H9 (cell line): ENCODE data around the gene CISD1. TPM values are rescaled to one million over a fixed set of nuclear protein-coding genes. Genes with fewer than 3 reads are reported as not detected.

ENCODE experiments used
- DNase-seq: peaks from one replicate; pipeline ENCODE4 v3.0.0-alpha.2; 2017
- H2AFZ ChIP-seq: one replicate; pipeline ENCODE4 v1.6.1; 2013; ENCODE audit warnings: mild to moderate bottlenecking, low read length, control low read depth, moderate library complexity
- H2AK5ac ChIP-seq: 2 replicates; pipeline ENCODE4 v1.6.1; 2013; ENCODE audit warnings: low read length, control low read depth, mixed read lengths; ENCODE audit not compliant: insufficient read length
- H2BK120ac ChIP-seq: one replicate; pipeline ENCODE4 v1.6.1; 2013; ENCODE audit warnings: low read depth, mild to moderate bottlenecking, low read length, control low read depth, inconsistent platforms; ENCODE audit not compliant: poor library complexity, severe bottlenecking
- H2BK12ac ChIP-seq: 2 replicates; pipeline ENCODE4 v1.6.1; 2013; ENCODE audit warnings: low read length, control low read depth, mixed read lengths, low read depth; ENCODE audit not compliant: insufficient read length
- H2BK15ac ChIP-seq: 2 replicates; pipeline ENCODE4 v1.6.1; 2013; ENCODE audit warnings: low read depth, low read length, control low read depth
- H2BK20ac ChIP-seq: one replicate; pipeline ENCODE4 v1.6.1; 2013; ENCODE audit warnings: low read depth, mild to moderate bottlenecking, low read length, control low read depth, inconsistent platforms; ENCODE audit not compliant: poor library complexity, severe bottlenecking
- H2BK5ac ChIP-seq: 2 replicates; pipeline ENCODE4 v1.6.1; 2013; ENCODE audit warnings: low read length, control low read depth, mixed read lengths; ENCODE audit not compliant: insufficient read length
- H3K14ac ChIP-seq: 2 replicates; pipeline ENCODE4 v1.6.1; 2013; ENCODE audit warnings: low read length, control low read depth; ENCODE audit not compliant: insufficient read depth
- H3K18ac ChIP-seq: 2 replicates; pipeline ENCODE4 v1.6.1; 2013; ENCODE audit warnings: low read depth, mild to moderate bottlenecking, mixed read lengths, low read length, control low read depth; ENCODE audit not compliant: insufficient read length
- H3K23ac ChIP-seq: 2 replicates; pipeline ENCODE4 v1.6.1; 2013; ENCODE audit warnings: low read length, control low read depth, mixed read lengths, low read depth; ENCODE audit not compliant: insufficient read length
- H3K23me2 ChIP-seq: 2 replicates; pipeline ENCODE4 v1.6.1; 2013; ENCODE audit warnings: low read depth, mild to moderate bottlenecking, mixed read lengths, low read length, control low read depth; ENCODE audit not compliant: insufficient read length, poor library complexity, severe bottlenecking
- H3K27ac ChIP-seq: 2 replicates; pipeline ENCODE4 v1.5.1; 2013; ENCODE audit warnings: low read length, control low read depth, mixed read lengths, low read depth; ENCODE audit not compliant: insufficient read length
- H3K27me3 ChIP-seq: 2 replicates; pipeline ENCODE4 v1.6.1; 2013; ENCODE audit warnings: low read length, control low read depth, inconsistent platforms; ENCODE audit not compliant: insufficient read depth
- H3K4ac ChIP-seq: 2 replicates; pipeline ENCODE4 v1.6.1; 2013; ENCODE audit warnings: low read depth, mild to moderate bottlenecking, control low read depth, inconsistent platforms, low read length, moderate library complexity
- H3K4me1 ChIP-seq: 2 replicates; pipeline ENCODE4 v1.6.1; 2013; ENCODE audit warnings: low read length, control low read depth, inconsistent platforms; ENCODE audit not compliant: insufficient read depth
- H3K4me2 ChIP-seq: 2 replicates; pipeline ENCODE4 v1.6.1; 2013; ENCODE audit warnings: low read length, control low read depth, mixed read lengths; ENCODE audit not compliant: insufficient read length, insufficient read depth
- H3K56ac ChIP-seq: 2 replicates; pipeline ENCODE4 v1.6.1; 2013; ENCODE audit warnings: low read depth, mild to moderate bottlenecking, mixed read lengths, low read length, control low read depth; ENCODE audit not compliant: insufficient read length
- H3K79me1 ChIP-seq: 2 replicates; pipeline ENCODE4 v1.6.1; 2013; ENCODE audit warnings: low read depth, mild to moderate bottlenecking, moderate library complexity, low read length, control low read depth, inconsistent platforms; ENCODE audit not compliant: insufficient read depth, poor library complexity, severe bottlenecking
- H3K79me2 ChIP-seq: 2 replicates; pipeline ENCODE4 v1.6.1; 2013; ENCODE audit warnings: low read length, control low read depth, inconsistent platforms; ENCODE audit not compliant: insufficient read depth
- H3K9ac ChIP-seq: 2 replicates; pipeline ENCODE4 v1.6.1; 2013; ENCODE audit warnings: low read length, control low read depth, mixed read lengths; ENCODE audit not compliant: insufficient read length; ENCODE audit errors: extremely low read depth
- H3K9me3 ChIP-seq: one replicate; pipeline ENCODE4 v1.6.1; 2013; ENCODE audit warnings: low read depth, low read length, inconsistent platforms; ENCODE audit not compliant: control insufficient read depth
- H3T11ph ChIP-seq: one replicate; pipeline ENCODE4 v1.6.1; 2013; ENCODE audit warnings: mild to moderate bottlenecking, low read length, control low read depth, inconsistent platforms
- H4K20me1 ChIP-seq: one replicate; pipeline ENCODE4 v1.6.1; 2013; ENCODE audit not compliant: control insufficient read depth, insufficient read length, insufficient read depth
- H4K5ac ChIP-seq: 2 replicates; pipeline ENCODE4 v1.6.1; 2013; ENCODE audit warnings: low read depth, mild to moderate bottlenecking, mixed read lengths, low read length, control low read depth; ENCODE audit not compliant: insufficient read length
- H4K8ac ChIP-seq: replicated peaks from 2 replicates; pipeline ENCODE4 v1.6.1; 2013; ENCODE audit warnings: low read length, control low read depth, mixed read lengths, low read depth; ENCODE audit not compliant: insufficient read length
- H4K91ac ChIP-seq: 2 replicates; pipeline ENCODE4 v1.6.1; 2013; ENCODE audit warnings: low read depth, mild to moderate bottlenecking, moderate library complexity, mixed read lengths, low read length, control low read depth; ENCODE audit not compliant: insufficient read length
- H3K27ac Mint-ChIP-seq, 3 experiments: 2 replicates in 2 of 3; 3 replicates in 1 of 3; pipeline ENCODE4 v1.8.0; 2020 to 2021; ENCODE audit warnings: mixed read lengths in 3 of 3, mild to moderate bottlenecking in 1 of 3, moderate library complexity in 1 of 3
- H3K27me3 Mint-ChIP-seq: 2 replicates; pipeline ENCODE4 v1.8.0; 2021; ENCODE audit warnings: low read depth, mild to moderate bottlenecking, moderate library complexity, mixed read lengths
- H3K36me3 Mint-ChIP-seq, 3 experiments: 2 replicates in 2 of 3; 3 replicates in 1 of 3; pipeline ENCODE4 v1.8.0; 2020 to 2021; ENCODE audit warnings: low read depth in 3 of 3, mixed read lengths in 3 of 3; ENCODE audit not compliant: insufficient read depth in 1 of 3
- H3K4me1 Mint-ChIP-seq, 2 experiments: 2 replicates each; pipeline ENCODE4 v1.8.0; 2020; ENCODE audit warnings: mixed read lengths in 2 of 2
- H3K4me3 Mint-ChIP-seq, 2 experiments: 2 replicates in 1 of 2; 3 replicates in 1 of 2; pipeline ENCODE4 v1.8.0; 2020 to 2021; ENCODE audit warnings: mild to moderate bottlenecking in 2 of 2, mixed read lengths in 2 of 2, moderate library complexity in 1 of 2
- H3K9me3 Mint-ChIP-seq, 2 experiments: 2 replicates in 1 of 2; 3 replicates in 1 of 2; pipeline ENCODE4 v1.8.0; 2020; ENCODE audit warnings: mild to moderate bottlenecking in 2 of 2, mixed read lengths in 2 of 2, moderate library complexity in 1 of 2
- WGBS: extraction: QIAGEN DNeasy Blood & Tissue Kit; methylation state at CpG from one replicate; pipeline ENCODE4 v1.1.7; 2013; ENCODE audit warnings: missing lambda C conversion rate, low lambda C conversion rate, mixed read lengths; ENCODE audit not compliant: insufficient read length; ENCODE audit errors: extremely low coverage; 5-methylcytosine and 5-hydroxymethylcytosine counted together
- total RNA-seq: library from RNA; stranded (reverse); gene quantifications from 2 replicates; pipeline ENCODE4 v1.2.1, GENCODE V29; 2021
- TF ChIP-seq, protein P1 (sequence below): fragments of 200-600 bp; sonication (generic); conservative IDR thresholded peaks from 3 replicates; pipeline ENCODE4 v1.8.0; 2021; ENCODE audit warnings: antibody characterized with exemption, mild to moderate bottlenecking

Gene CISD1
- total RNA-seq, 1 experiment from 2014 or later = 42.0 TPM

DNA sequence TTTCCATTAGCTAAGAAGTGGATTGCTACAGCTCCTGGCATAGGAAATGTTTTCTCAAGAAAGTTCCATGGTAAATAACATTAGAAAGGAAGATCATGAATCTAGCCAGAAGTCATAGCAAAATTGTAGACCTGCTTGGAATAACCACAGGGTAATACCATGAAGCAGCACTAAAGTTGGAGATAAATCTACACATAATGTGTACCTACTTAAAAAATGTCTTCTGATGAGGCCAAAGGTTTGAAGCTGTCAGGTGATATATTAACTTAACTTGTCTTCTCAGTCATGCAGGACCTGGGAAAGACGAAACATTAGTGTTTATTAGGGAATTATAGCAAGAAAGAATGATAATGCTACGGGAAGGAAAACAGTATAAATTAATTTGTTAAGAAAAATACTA is 6.3 kb downstream of the CISD1 start:
- Histone ChIP-seq H3K4me1 (no peaks in the 10 kb centered on the region), H3K79me2 (peaks cover 10% of the 10 kb centered on the region; the same call in 1 of the 2 replicates), H3K14ac (no peak overlapping the region), H4K5ac (no peak overlapping the region), H3K27ac (no peak overlapping the region), H2AFZ (no peak overlapping the region), H2AK5ac (no peak overlapping the region), H2BK120ac (no peak overlapping the region), H3T11ph (no peak overlapping the region), H4K20me1 (no peaks in the 10 kb centered on the region), H3K9me3 (no peaks in the 10 kb centered on the region), H3K4me2 (no peak overlapping the region), H3K9ac (no peak overlapping the region), H2BK12ac (no peak overlapping the region), H3K23ac (no peak overlapping the region), H3K56ac (no peak overlapping the region), H2BK15ac (no peak overlapping the region), H3K18ac (no peak overlapping the region), H4K91ac (no peak overlapping the region), H3K79me1 (peaks cover 5% of the 10 kb centered on the region), H3K23me2 (no peaks in the 10 kb centered on the region), H2BK5ac (no peak overlapping the region), H3K4ac (no peak overlapping the region), H4K8ac (no peak overlapping the region), H2BK20ac (no peak overlapping the region), H3K27me3 (no peaks in the 10 kb centered on the region)
- TF ChIP-seq, protein P1, sequence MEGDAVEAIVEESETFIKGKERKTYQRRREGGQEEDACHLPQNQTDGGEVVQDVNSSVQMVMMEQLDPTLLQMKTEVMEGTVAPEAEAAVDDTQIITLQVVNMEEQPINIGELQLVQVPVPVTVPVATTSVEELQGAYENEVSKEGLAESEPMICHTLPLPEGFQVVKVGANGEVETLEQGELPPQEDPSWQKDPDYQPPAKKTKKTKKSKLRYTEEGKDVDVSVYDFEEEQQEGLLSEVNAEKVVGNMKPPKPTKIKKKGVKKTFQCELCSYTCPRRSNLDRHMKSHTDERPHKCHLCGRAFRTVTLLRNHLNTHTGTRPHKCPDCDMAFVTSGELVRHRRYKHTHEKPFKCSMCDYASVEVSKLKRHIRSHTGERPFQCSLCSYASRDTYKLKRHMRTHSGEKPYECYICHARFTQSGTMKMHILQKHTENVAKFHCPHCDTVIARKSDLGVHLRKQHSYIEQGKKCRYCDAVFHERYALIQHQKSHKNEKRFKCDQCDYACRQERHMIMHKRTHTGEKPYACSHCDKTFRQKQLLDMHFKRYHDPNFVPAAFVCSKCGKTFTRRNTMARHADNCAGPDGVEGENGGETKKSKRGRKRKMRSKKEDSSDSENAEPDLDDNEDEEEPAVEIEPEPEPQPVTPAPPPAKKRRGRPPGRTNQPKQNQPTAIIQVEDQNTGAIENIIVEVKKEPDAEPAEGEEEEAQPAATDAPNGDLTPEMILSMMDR = no peak
- Mint-ChIP-seq H3K9me3 (no peaks in the 10 kb centered on the region), H3K4me3 (no peak overlapping the region), H3K27me3 (no peaks in the 10 kb centered on the region), H3K36me3 (peaks cover 0 to 14% (median 4%) of the 10 kb centered on the region in 3 experiments; a peak in 5 of 7 replicates), H3K27ac (no peak overlapping the region), H3K4me1 (peaks cover 9 to 11% of the 10 kb centered on the region in 2 experiments)
- no CpG with 5 or more reads among the region's 2 CpGs for WGBS
- DNase-seq = no peak
